HEK293 (cell line): ENCODE measurements around the gene FAAP100.

ENCODE experiments used
- CTCF ChIA-PET: fragments of 350-600 bp; formaldehyde crosslinking; extraction: SDS; loops from one replicate; lab custom pipeline; 2021; ENCODE audit warnings: antibody characterized with exemption; lab: Yijun Ruan, JAX
- POLR2A ChIA-PET: fragments of 300-600 bp; formaldehyde crosslinking; extraction: SDS; loops from one replicate; lab custom pipeline; 2020; ENCODE audit warnings: antibody characterized with exemption, inconsistent platforms; lab: Yijun Ruan, JAX
- H3K27ac ChIP-seq: fragments of 200-500 bp; sonication (Bioruptor generic); 2 replicates; pipeline ENCODE4 v1.5.1; 2014; ENCODE audit warnings: low read depth, low read length, control low read depth, inconsistent platforms; ENCODE audit errors: extremely low read depth
- H3K36me3 ChIP-seq, 2 experiments: fragments of 200-500 bp in 1 of 2; sonication (Bioruptor generic) in 1 of 2; 1 replicate in 1 of 2; 2 replicates in 1 of 2; pipeline ENCODE4 v1.5.1; 2014 to 2017; ENCODE audit warnings: inconsistent platforms in 2 of 2, low read length in 2 of 2; ENCODE audit not compliant: control insufficient read depth in 2 of 2, insufficient read depth in 1 of 2
- H3K4me1 ChIP-seq: fragments of 200-500 bp; sonication (Bioruptor generic); 2 replicates; pipeline ENCODE4 v1.5.1; 2014; ENCODE audit warnings: mild to moderate bottlenecking, low read length, inconsistent platforms; ENCODE audit not compliant: control insufficient read depth, insufficient read depth
- H3K4me3 ChIP-seq: 2 replicates; pipeline ENCODE4 v1.5.1; 2011; ENCODE audit warnings: low read depth, mild to moderate bottlenecking, control low read depth, low read length, moderate library complexity
- H3K9me3 ChIP-seq: fragments of 200-500 bp; sonication (Bioruptor generic); 2 replicates; pipeline ENCODE4 v1.5.1; 2014; ENCODE audit warnings: low read depth, low read length, inconsistent platforms; ENCODE audit not compliant: control insufficient read depth, insufficient read depth
- AEBP2 ChIP-seq: fragments of 450-650 bp; formaldehyde crosslinking; IDR thresholded peaks from 2 replicates; pipeline ENCODE4 v1.5.1; 2016; ENCODE audit warnings: missing biosample characterization, missing genetic modification characterization, borderline replicate concordance
- ATF2 ChIP-seq: fragments of 450-650 bp; formaldehyde crosslinking; IDR thresholded peaks from 2 replicates; pipeline ENCODE4 v1.5.1; 2016; ENCODE audit warnings: missing biosample characterization, missing genetic modification characterization, low read depth
- EGR2 ChIP-seq: fragments of 450-650 bp; formaldehyde crosslinking; IDR thresholded peaks from 2 replicates; pipeline ENCODE4 v1.5.1; 2016; ENCODE audit warnings: low read depth, missing biosample characterization, missing genetic modification characterization
- KLF16 ChIP-seq: fragments of 450-650 bp; formaldehyde crosslinking; IDR thresholded peaks from 2 replicates; pipeline ENCODE4 v1.5.1; 2017; ENCODE audit warnings: missing biosample characterization, missing genetic modification characterization
- SP2 ChIP-seq: fragments of 450-650 bp; formaldehyde crosslinking; IDR thresholded peaks from 2 replicates; pipeline ENCODE4 v1.5.1; 2016; ENCODE audit warnings: missing biosample characterization, missing genetic modification characterization
- ZNF138 ChIP-seq: fragments of 450-650 bp; formaldehyde crosslinking; IDR thresholded peaks from 2 replicates; pipeline ENCODE4 v1.5.1; 2016; ENCODE audit warnings: missing biosample characterization, missing genetic modification characterization, borderline replicate concordance
- ZNF148 ChIP-seq: fragments of 450-650 bp; formaldehyde crosslinking; IDR thresholded peaks from 2 replicates; pipeline ENCODE4 v1.5.0; 2017; ENCODE audit warnings: missing biosample characterization, missing genetic modification characterization, borderline replicate concordance
- ZNF223 ChIP-seq: fragments of 450-650 bp; formaldehyde crosslinking; IDR thresholded peaks from 2 replicates; pipeline ENCODE4 v1.5.1; 2016; ENCODE audit warnings: missing biosample characterization, missing genetic modification characterization
- ZNF23 ChIP-seq: fragments of 450-650 bp; formaldehyde crosslinking; IDR thresholded peaks from 2 replicates; pipeline ENCODE4 v1.5.1; 2016; ENCODE audit warnings: missing biosample characterization, missing genetic modification characterization, borderline replicate concordance
- ZNF280C ChIP-seq: fragments of 450-650 bp; formaldehyde crosslinking; IDR thresholded peaks from 2 replicates; pipeline ENCODE4 v1.5.1; 2016; ENCODE audit warnings: missing biosample characterization, missing genetic modification characterization
- ZNF514 ChIP-seq: fragments of 450-650 bp; formaldehyde crosslinking; IDR thresholded peaks from 2 replicates; pipeline ENCODE4 v1.5.1; 2016; ENCODE audit warnings: missing biosample characterization, missing genetic modification characterization
- ZNF610 ChIP-seq: fragments of 450-650 bp; formaldehyde crosslinking; IDR thresholded peaks from 2 replicates; pipeline ENCODE4 v1.5.1; 2016; ENCODE audit warnings: missing biosample characterization, missing genetic modification characterization, borderline replicate concordance
- ZNF624 ChIP-seq: fragments of 450-650 bp; formaldehyde crosslinking; IDR thresholded peaks from 2 replicates; pipeline ENCODE4 v1.5.1; 2017; ENCODE audit warnings: missing biosample characterization, missing genetic modification characterization
- ZNF639 ChIP-seq: fragments of 450-650 bp; formaldehyde crosslinking; IDR thresholded peaks from 2 replicates; pipeline ENCODE4 v1.5.1; 2016; ENCODE audit warnings: missing biosample characterization, missing genetic modification characterization
- ZNF660 ChIP-seq: fragments of 450-650 bp; IDR thresholded peaks from 2 replicates; pipeline ENCODE4 v1.5.1; 2018; ENCODE audit warnings: missing biosample characterization, mild to moderate bottlenecking, missing genetic modification characterization

The FAAP100 gene

GRCh38 chr17:81493198-81494038, 58.7 kb downstream of the FAAP100 start:
- Histone ChIP-seq H3K9me3 (no peaks in the 10 kb centered on the region), H3K36me3 (no peaks in the 10 kb centered on the region), H3K27ac (no peak overlapping the region), H3K4me3 (no peak overlapping the region), H3K4me1 (peaks cover 4% of the 10 kb centered on the region; the same call in 1 of the 2 replicates)
- ChIA-PET CTCF (interaction anchor here (1.5 to 1.6 kb wide), 2 partner anchors 9 to 53 kb away, joined by 4 read pairs; no protein-coding TSS in a partner anchor), POLR2A (interaction anchor here (0.5 to 2.9 kb wide), 5 partner anchors 9 to 74 kb away, joined by 3 to 24 read pairs (median 4); no protein-coding TSS in a partner anchor)
- TF ChIP-seq SP2 (tag by site-specific recombination), result peak; percentile 13; the same call in 1 of the 2 replicates
- no peak for TF ChIP-seq ZNF280C
- no peak for TF ChIP-seq ZNF514 (tag by site-specific recombination)

- Histone ChIP-seq H3K27ac (no peak overlapping the region), H3K36me3 (no peaks in the 10 kb centered on the region), H3K4me1 (peaks cover 8% of the 10 kb centered on the region), H3K4me3 (no peak overlapping the region)
- ChIA-PET CTCF (interaction anchor here (0.6 to 1.6 kb wide), 3 partner anchors 8 to 109 kb away, joined by 3 to 4 read pairs (median 4); no protein-coding TSS in a partner anchor), POLR2A (interaction anchor here (0.7 to 2.9 kb wide), 5 partner anchors 8 to 97 kb away, joined by 3 to 24 read pairs (median 4); partner anchors contain the start of gene BAHCC1)
- no peak for TF ChIP-seq ZNF639 (tag by site-specific recombination)
- no peak for TF ChIP-seq ZNF148
- no peak for TF ChIP-seq ZNF23 (tag by site-specific recombination)
- no peak for TF ChIP-seq ZNF223 (tag by site-specific recombination)
- TF ChIP-seq ZNF610, result no peak
- no peak for TF ChIP-seq ZNF138 (tag by site-specific recombination)
- no peak for TF ChIP-seq ZNF624 (tag by site-specific recombination)
- TF ChIP-seq, all 188 proteins: peak for 0
- no peaks in the 10 kb centered on the region for H3K9me3 ChIP-seq
Measured at GRCh38 chr17:81492706-81493105, 59.4 kb downstream of the FAAP100 start.

GRCh38 chr17:81492202-81492601, 60.0 kb downstream of the FAAP100 start:
- H3K27ac ChIP-seq, result no peak overlapping the region
- CTCF ChIA-PET, result interaction anchor here (0.6 kb wide), 1 partner anchor 110 kb away, joined by 3 read pairs; no protein-coding TSS in a partner anchor
- no peak for TF ChIP-seq AEBP2 (tag by site-specific recombination)
- TF ChIP-seq ZNF280C, result no peak
- TF ChIP-seq ATF2 (tag by site-specific recombination), result no peak
- no peak for TF ChIP-seq ZNF660 (tag by site-specific recombination)
- TF ChIP-seq KLF16 (tag by site-specific recombination), result no peak
- TF ChIP-seq EGR2 (tag by site-specific recombination), result no peak
- peaks cover 11% of the 10 kb centered on the region for H3K4me1 ChIP-seq
- H3K9me3 ChIP-seq, result no peaks in the 10 kb centered on the region
- no peaks in the 10 kb centered on the region for H3K36me3 ChIP-seq
- POLR2A ChIA-PET, result interaction anchor here (0.5 to 2.9 kb wide), 10 partner anchors 8 to 269 kb away, joined by 3 to 24 read pairs (median 4); partner anchors contain the start of genes ACTG1, BAHCC1, CEP131 and FAAP100
- no peak overlapping the region for H3K4me3 ChIP-seq
